H1 (cell line): ENCODE results near the gene DNMT3L. TPM values are rescaled to one million over a fixed set of nuclear protein-coding genes. Genes with fewer than 3 reads are reported as not detected.

Experiments
- CTCF ChIA-PET: fragments of 300-600 bp; sonication (Branson Sonifier 250); formaldehyde crosslinking; loops from one replicate; lab custom pipeline; 2021; ENCODE audit not compliant: partially characterized antibody; lab: Charles Lee
- POLR2A ChIA-PET: fragments of 300-600 bp; sonication (Branson Sonifier 250); formaldehyde crosslinking; loops from one replicate; lab custom pipeline; 2021; ENCODE audit warnings: inconsistent platforms; ENCODE audit not compliant: partially characterized antibody; lab: Charles Lee
- DNase-seq, 2 experiments: peaks; one replicate each; pipeline versions ENCODE4 v3.0.0 to v3.0.0-alpha.2; 2010 to 2022; ENCODE audit warnings: low spot score in 2 of 2, low read depth in 1 of 2, mixed read lengths in 1 of 2
- FAIRE-seq: peaks from 2 replicates; lab custom pipeline; 2011; peaks lifted over from hg19 to GRCh38; lab: Jason Lieb, UNC
- H2AFZ ChIP-seq: 2 replicates; pipeline ENCODE4 v1.8.1; 2012; ENCODE audit warnings: low read length, inconsistent platforms
- H2AK5ac ChIP-seq: 2 replicates; pipeline ENCODE4 v1.6.1; 2013; ENCODE audit warnings: low read depth, low read length
- H2BK120ac ChIP-seq: replicated peaks from 2 replicates; pipeline ENCODE3; 2013; ENCODE audit warnings: low read depth, low read length, inconsistent platforms
- H2BK12ac ChIP-seq: 2 replicates; pipeline ENCODE4 v1.6.1; 2013; ENCODE audit warnings: low read depth, low read length
- H2BK15ac ChIP-seq: 2 replicates; pipeline ENCODE4 v1.6.1; 2013; ENCODE audit warnings: low read length
- H2BK20ac ChIP-seq: 2 replicates; pipeline ENCODE4 v1.6.1; 2013; ENCODE audit warnings: low read length
- H2BK5ac ChIP-seq: 2 replicates; pipeline ENCODE4 v1.6.1; 2013; ENCODE audit warnings: low read depth, low read length
- H3K14ac ChIP-seq: 2 replicates; pipeline ENCODE4 v1.6.1; 2013; ENCODE audit warnings: inconsistent platforms; ENCODE audit not compliant: insufficient read length
- H3K18ac ChIP-seq: 2 replicates; pipeline ENCODE4 v1.6.1; 2013; ENCODE audit warnings: low read length; ENCODE audit errors: extremely low read depth
- H3K23ac ChIP-seq: 2 replicates; pipeline ENCODE4 v1.6.1; 2013; ENCODE audit warnings: inconsistent platforms; ENCODE audit not compliant: insufficient read length
- H3K23me2 ChIP-seq: 2 replicates; pipeline ENCODE4 v1.6.1; 2013; ENCODE audit warnings: low read depth, low read length
- H3K27ac ChIP-seq: 2 replicates; pipeline ENCODE4 v1.6.1; 2011; ENCODE audit warnings: low read depth, low read length, inconsistent platforms
- H3K27me3 ChIP-seq, 4 experiments: replicated peaks in 1 of 4; 1 replicate in 1 of 4; 2 replicates in 3 of 4; pipeline versions ENCODE4 v1.6.1 to v1.8.1; 2011 to 2013; ENCODE audit warnings: low read length in 3 of 4, mild to moderate bottlenecking in 3 of 4, inconsistent platforms in 2 of 4, mixed read lengths in 2 of 4, moderate library complexity in 1 of 4; ENCODE audit not compliant: control insufficient read depth in 3 of 4, insufficient read depth in 3 of 4; ENCODE audit errors: extremely low read depth in 1 of 4
- H3K36me3 ChIP-seq, 4 experiments: 2 replicates each; pipeline versions ENCODE4 v1.6.1 to v1.8.1; 2011 to 2013; ENCODE audit warnings: mild to moderate bottlenecking in 4 of 4, low read length in 3 of 4, moderate library complexity in 2 of 4, control low read depth in 1 of 4, inconsistent platforms in 1 of 4; ENCODE audit not compliant: insufficient read depth in 4 of 4, control insufficient read depth in 2 of 4
- H3K4ac ChIP-seq: replicated peaks from 2 replicates; pipeline ENCODE3; 2013; ENCODE audit warnings: low read length, low read depth, mixed read lengths, inconsistent platforms; ENCODE audit not compliant: insufficient read length
- H3K4me1 ChIP-seq, 4 experiments: replicated peaks in 1 of 4; 1 replicate in 1 of 4; 2 replicates in 3 of 4; pipeline versions ENCODE4 v1.6.1 to v1.8.1; 2011 to 2013; ENCODE audit warnings: low read length in 3 of 4, inconsistent platforms in 2 of 4, mixed read lengths in 1 of 4; ENCODE audit not compliant: insufficient read depth in 4 of 4, control insufficient read depth in 3 of 4
- H3K4me2 ChIP-seq, 2 experiments: 2 replicates each; pipeline versions ENCODE4 v1.6.1 to v1.8.1; 2011 to 2013; ENCODE audit warnings: low read depth in 2 of 2, low read length in 2 of 2, control low read depth in 1 of 2, inconsistent platforms in 1 of 2, mild to moderate bottlenecking in 1 of 2; ENCODE audit not compliant: insufficient read depth in 1 of 2
- H3K4me3 ChIP-seq, 4 experiments: fragments of 200-600, 300-600 bp in 1 of 4; sonication (generic), shearing (Covaris generic), sonication (Bioruptor Twin) in 1 of 4; 2 replicates each; pipeline versions ENCODE4 v1.5.1 to v1.8.1; 2011 to 2016; ENCODE audit warnings: low read length in 4 of 4, low read depth in 3 of 4, control low read depth in 2 of 4, inconsistent platforms in 2 of 4, mild to moderate bottlenecking in 2 of 4, mixed read lengths in 1 of 4, moderate library complexity in 1 of 4; ENCODE audit not compliant: insufficient read depth in 2 of 4; ENCODE audit errors: extremely low read depth in 1 of 4
- H3K56ac ChIP-seq: replicated peaks from 2 replicates; pipeline ENCODE3; 2013; ENCODE audit warnings: low read depth, mild to moderate bottlenecking, mixed read lengths, low read length, inconsistent platforms; ENCODE audit not compliant: insufficient read length
- H3K79me1 ChIP-seq: 2 replicates; pipeline ENCODE4 v1.6.1; 2013; ENCODE audit warnings: low read depth, low read length, control low read depth
- H3K79me2 ChIP-seq, 2 experiments: 2 replicates each; pipeline versions ENCODE4 v1.6.1 to v1.8.1; 2012 to 2013; ENCODE audit warnings: low read length in 2 of 2, mild to moderate bottlenecking in 2 of 2, inconsistent platforms in 1 of 2; ENCODE audit not compliant: insufficient read depth in 2 of 2, control insufficient read depth in 1 of 2
- H3K9ac ChIP-seq, 4 experiments: replicated peaks in 1 of 4; 1 replicate in 1 of 4; 2 replicates in 3 of 4; pipeline versions ENCODE4 v1.6.1 to v1.8.1; 2011 to 2013; ENCODE audit warnings: low read depth in 3 of 4, low read length in 3 of 4, control low read depth in 2 of 4, mild to moderate bottlenecking in 2 of 4, moderate library complexity in 2 of 4, inconsistent platforms in 1 of 4; ENCODE audit errors: extremely low read depth in 1 of 4
- H3K9me3 ChIP-seq, 2 experiments: 2 replicates each; pipeline versions ENCODE4 v1.6.1 to v1.8.1; 2012 to 2013; ENCODE audit warnings: mild to moderate bottlenecking in 2 of 2, moderate library complexity in 2 of 2, control low read depth in 1 of 2, inconsistent platforms in 1 of 2, low read depth in 1 of 2, low read length in 1 of 2, mixed read lengths in 1 of 2; ENCODE audit not compliant: insufficient read depth in 2 of 2
- H4K20me1 ChIP-seq, 2 experiments: replicated peaks in 1 of 2; 2 replicates each; pipeline versions ENCODE3 to v1.8.1; 2011 to 2013; ENCODE audit warnings: inconsistent platforms in 2 of 2, low read length in 2 of 2, mild to moderate bottlenecking in 1 of 2; ENCODE audit not compliant: insufficient read depth in 2 of 2, control insufficient read depth in 1 of 2
- H4K5ac ChIP-seq: 2 replicates; pipeline ENCODE4 v1.6.1; 2013; ENCODE audit warnings: low read length, low read depth, mixed read lengths, inconsistent platforms; ENCODE audit not compliant: insufficient read length
- H4K8ac ChIP-seq: 2 replicates; pipeline ENCODE4 v1.8.0; 2013; ENCODE audit warnings: mild to moderate bottlenecking, moderate library complexity, low read length, inconsistent platforms; ENCODE audit not compliant: insufficient read depth; ENCODE audit errors: extremely low read depth
- H4K91ac ChIP-seq: replicated peaks from 2 replicates; pipeline ENCODE3; 2013; ENCODE audit warnings: low read length, mixed read lengths, inconsistent platforms; ENCODE audit not compliant: insufficient read length
- BCL11A ChIP-seq, 2 experiments: IDR thresholded peaks; one replicate each; pipeline ENCODE4 v1.6.1; 2011; ENCODE audit warnings: low read depth in 2 of 2, low read length in 2 of 2, mild to moderate bottlenecking in 2 of 2
- BRCA1 ChIP-seq: IDR thresholded peaks from 2 replicates; pipeline ENCODE4 v1.6.1; 2012; ENCODE audit warnings: low read depth, low read length, improper control_type of control experiment
- CEBPB ChIP-seq: IDR thresholded peaks from 2 replicates; pipeline ENCODE4 v1.6.1; 2012; ENCODE audit warnings: low read depth, low read length
- GTF2F1 ChIP-seq: IDR thresholded peaks from 2 replicates; pipeline ENCODE4 v1.6.1; 2012; ENCODE audit warnings: low read depth, low read length, improper control_type of control experiment, borderline replicate concordance
- JUN ChIP-seq: IDR thresholded peaks from 2 replicates; pipeline ENCODE4 v1.6.1; 2011; ENCODE audit warnings: low read depth, mild to moderate bottlenecking, improper control_type of control experiment, low read length
- JUND ChIP-seq: IDR thresholded peaks from 2 replicates; pipeline ENCODE4 v1.6.1; 2011; ENCODE audit warnings: mild to moderate bottlenecking, improper control_type of control experiment, low read length
- NANOG ChIP-seq: IDR thresholded peaks from 2 replicates; pipeline ENCODE4 v1.6.1; 2011; ENCODE audit warnings: low read length, low read depth, mild to moderate bottlenecking, inconsistent platforms; ENCODE audit not compliant: insufficient read depth, poor library complexity, severe bottlenecking
- SIRT6 ChIP-seq: IDR thresholded peaks from one replicate; pipeline ENCODE4 v1.7.1; 2012; ENCODE audit warnings: low read length, inconsistent platforms
- TEAD4 ChIP-seq: IDR thresholded peaks from 2 replicates; pipeline ENCODE4 v1.6.1; 2012; ENCODE audit warnings: low read depth, low read length, inconsistent platforms, mixed read lengths
- WGBS, 2 experiments: shearing (Covaris generic) in 1 of 2; methylation state at CpG; one replicate each; pipeline versions ENCODE4 v1.1.6 to v1.1.7; 2013 to 2015; ENCODE audit warnings: low lambda C conversion rate in 2 of 2, mixed read lengths in 2 of 2, inconsistent platforms in 1 of 2, low coverage in 1 of 2, missing lambda C conversion rate in 1 of 2; ENCODE audit not compliant: insufficient replicate concordance in 2 of 2, insufficient coverage in 1 of 2, insufficient read length in 1 of 2; ENCODE audit errors: extremely low coverage in 1 of 2, missing lambda C conversion rate in 1 of 2; 5-methylcytosine and 5-hydroxymethylcytosine counted together
- polyA plus RNA-seq, 7 experiments: library from polyadenylated mRNA; depleted of rRNA in 3 of 7; stranded (reverse) in 5 of 7; unstranded in 2 of 7; fragments of >200 nt in 5 of 7; fragments of 200-250 nt in 2 of 7; gene quantifications; 1 replicate in 5 of 7; 2 replicates in 1 of 7; 4 replicates in 1 of 7; pipeline versions ENCODE4 v1.2.1 to v1.2.3, GENCODE V29; 2011 to 2013; ENCODE audit warnings: missing spikeins in 2 of 7, mixed read lengths in 2 of 7
- total RNA-seq: library from RNA; stranded (reverse); fragmentation: NEBNext Ultra II Directional; extraction: Animal tissue kit (Norgen Biotek cat#: 25700); gene quantifications from 2 replicates; pipeline ENCODE4 v1.2.1, GENCODE V29; 2021
- TF ChIP-seq, protein P1 (sequence below): IDR thresholded peaks from 2 replicates; pipeline ENCODE4 v1.6.1; 2012; ENCODE audit warnings: inconsistent platforms
- TF ChIP-seq, protein P2 (sequence below), 3 experiments: IDR thresholded peaks; 1 replicate in 2 of 3; 2 replicates in 1 of 3; pipeline versions ENCODE4 v1.5.1 to v1.6.1; 2011; ENCODE audit warnings: low read length in 3 of 3, mild to moderate bottlenecking in 3 of 3, inconsistent platforms in 2 of 3, low read depth in 1 of 3, moderate library complexity in 1 of 3; ENCODE audit not compliant: insufficient read depth in 1 of 3; ENCODE audit errors: control extremely low read depth in 1 of 3

DNMT3L gene
- total and polyA plus RNA-seq, 2 of the 8 experiments (the other 6 are each of a cell fraction or from before 2014, with no cell fraction given) = 0.06 TPM; not detected in 1

DNA sequence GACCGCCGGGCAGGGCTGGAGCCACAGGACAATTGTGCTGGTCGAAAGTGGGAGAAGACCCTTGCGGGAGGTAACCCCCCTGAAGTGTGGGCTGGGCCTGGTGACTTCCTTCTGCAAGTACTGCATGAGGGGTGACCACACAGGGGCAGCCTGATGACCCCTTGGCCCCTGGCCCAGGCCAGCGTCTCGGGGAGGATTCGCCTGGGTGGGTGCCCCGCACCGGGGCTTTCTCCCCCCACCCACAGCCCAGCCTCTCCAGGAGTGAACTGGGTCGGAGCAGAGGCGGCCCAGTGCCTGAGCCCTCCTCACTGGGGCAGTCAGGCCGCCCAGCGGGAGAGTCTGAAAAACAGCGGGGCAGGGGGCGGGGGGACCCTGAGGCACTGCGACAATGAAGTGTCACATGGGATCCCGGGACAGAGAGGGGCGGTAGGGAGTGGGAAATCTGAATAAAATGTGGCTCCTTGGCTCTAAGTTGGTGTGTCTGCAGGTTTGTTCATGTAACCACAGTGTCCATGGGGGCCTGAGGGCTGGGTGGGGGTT, 1.6 kb upstream of the DNMT3L start:
- Histone ChIP-seq H2AK5ac (no peak overlapping the region), H3K4me2 (peak overlapping the region in 1 of 2 experiments; percentile 1; a peak in 1 of 4 replicates), H3K14ac (no peak overlapping the region), H3K36me3 (no peaks in the 10 kb centered on the region), H3K27me3 (no peaks in the 10 kb centered on the region), H3K9ac (no peak overlapping the region), H3K9me3 (no peaks in the 10 kb centered on the region), H3K56ac (no peak overlapping the region), H3K23ac (no peak overlapping the region), H2AFZ (no peak overlapping the region), H3K4me3 (no peak overlapping the region), H3K4me1 (peaks cover 0 to 7% (median 4%) of the 10 kb centered on the region in 4 experiments; a peak in 6 of 7 replicates), H4K8ac (no peak overlapping the region; the same call in 1 of the 2 replicates), H3K79me1 (no peaks in the 10 kb centered on the region), H3K27ac (no peak overlapping the region), H4K5ac (no peak overlapping the region), H4K20me1 (no peaks in the 10 kb centered on the region), H2BK12ac (peak overlapping the region; percentile 17; the same call in 1 of the 2 replicates), H3K4ac (peak overlapping the region; percentile 69), H2BK15ac (no peak overlapping the region), H3K18ac (peak overlapping the region; percentile 48; the same call in 1 of the 2 replicates), H2BK120ac (no peak overlapping the region), H3K79me2 (no peaks in the 10 kb centered on the region), H4K91ac (peak overlapping the region; percentile 55), H3K23me2 (no peaks in the 10 kb centered on the region), H2BK5ac (peak overlapping the region; percentile 71; the same call in 1 of the 2 replicates), H2BK20ac (no peak overlapping the region)
- POLR2A ChIA-PET = no interaction called here
- FAIRE-seq (no peak), DNase-seq (no peak)
- CTCF ChIA-PET = no interaction called here
- WGBS, 2 experiments = 45% methylated on average over 10 of the region's 18 CpGs; no CpG with 5 or more reads in 1 of the 2 experiments
- no peak for TF ChIP-seq GTF2F1
- no peak for TF ChIP-seq JUND
- TF ChIP-seq SIRT6 = no peak
- TF ChIP-seq TEAD4 = no peak
- TF ChIP-seq, protein P1, sequence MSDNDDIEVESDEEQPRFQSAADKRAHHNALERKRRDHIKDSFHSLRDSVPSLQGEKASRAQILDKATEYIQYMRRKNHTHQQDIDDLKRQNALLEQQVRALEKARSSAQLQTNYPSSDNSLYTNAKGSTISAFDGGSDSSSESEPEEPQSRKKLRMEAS = no peak
- no peak for TF ChIP-seq CEBPB
- TF ChIP-seq BRCA1 = no peak
- TF ChIP-seq BCL11A (IDR thresholded peaks at IDR 0.05; ENCODE audit: low read depth in 2 of 2, low read length in 2 of 2) = no peak
- no peak for TF ChIP-seq NANOG
- TF ChIP-seq, protein P2, sequence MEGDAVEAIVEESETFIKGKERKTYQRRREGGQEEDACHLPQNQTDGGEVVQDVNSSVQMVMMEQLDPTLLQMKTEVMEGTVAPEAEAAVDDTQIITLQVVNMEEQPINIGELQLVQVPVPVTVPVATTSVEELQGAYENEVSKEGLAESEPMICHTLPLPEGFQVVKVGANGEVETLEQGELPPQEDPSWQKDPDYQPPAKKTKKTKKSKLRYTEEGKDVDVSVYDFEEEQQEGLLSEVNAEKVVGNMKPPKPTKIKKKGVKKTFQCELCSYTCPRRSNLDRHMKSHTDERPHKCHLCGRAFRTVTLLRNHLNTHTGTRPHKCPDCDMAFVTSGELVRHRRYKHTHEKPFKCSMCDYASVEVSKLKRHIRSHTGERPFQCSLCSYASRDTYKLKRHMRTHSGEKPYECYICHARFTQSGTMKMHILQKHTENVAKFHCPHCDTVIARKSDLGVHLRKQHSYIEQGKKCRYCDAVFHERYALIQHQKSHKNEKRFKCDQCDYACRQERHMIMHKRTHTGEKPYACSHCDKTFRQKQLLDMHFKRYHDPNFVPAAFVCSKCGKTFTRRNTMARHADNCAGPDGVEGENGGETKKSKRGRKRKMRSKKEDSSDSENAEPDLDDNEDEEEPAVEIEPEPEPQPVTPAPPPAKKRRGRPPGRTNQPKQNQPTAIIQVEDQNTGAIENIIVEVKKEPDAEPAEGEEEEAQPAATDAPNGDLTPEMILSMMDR (IDR thresholded peaks at IDR 0.05; ENCODE audit: control extremely low read depth in 1 of 3, insufficient read depth in 1 of 3, low read depth in 1 of 3, low read length in 3 of 3) = no peak
- no peak for TF ChIP-seq JUN
